Glutamatergic neuron (in vitro differentiated cells): ENCODE data around the gene ECE1. TPM values are rescaled to one million over a fixed set of nuclear protein-coding genes. Genes with fewer than 3 reads are reported as not detected.
"Not testable (repeated sequence)": the region's sequence is repeated elsewhere in the genome, so short reads cannot be mapped to it uniquely, and the experiment has no call there.

Source experiments
- DNase-seq: peaks from one replicate; pipeline ENCODE4 v3.0.0; 2022
- H3K27ac Mint-ChIP-seq: one replicate; pipeline ENCODE4 v1.8.0; 2020; ENCODE audit warnings: mild to moderate bottlenecking, mixed read lengths, inconsistent platforms; ENCODE audit not compliant: unreplicated experiment
- H3K27me3 Mint-ChIP-seq: one replicate; pipeline ENCODE4 v1.8.0; 2020; ENCODE audit warnings: mild to moderate bottlenecking, moderate library complexity, mixed read lengths, inconsistent platforms; ENCODE audit not compliant: unreplicated experiment
- H3K36me3 Mint-ChIP-seq: one replicate; pipeline ENCODE4 v1.8.0; 2020; ENCODE audit warnings: mild to moderate bottlenecking, mixed read lengths, inconsistent platforms; ENCODE audit not compliant: unreplicated experiment
- H3K4me1 Mint-ChIP-seq: one replicate; pipeline ENCODE4 v1.8.0; 2020; ENCODE audit warnings: mild to moderate bottlenecking, low read depth, mixed read lengths, inconsistent platforms; ENCODE audit not compliant: unreplicated experiment
- H3K4me3 Mint-ChIP-seq: one replicate; pipeline ENCODE4 v1.8.0; 2020; ENCODE audit warnings: mild to moderate bottlenecking, mixed read lengths, inconsistent platforms; ENCODE audit not compliant: unreplicated experiment
- H3K9me3 Mint-ChIP-seq: one replicate; pipeline ENCODE4 v1.8.0; 2020; ENCODE audit warnings: mild to moderate bottlenecking, moderate library complexity, mixed read lengths, inconsistent platforms; ENCODE audit not compliant: unreplicated experiment
- total RNA-seq: library from RNA; stranded (reverse); fragmentation: NEBNext Ultra II Directional; extraction: Animal tissue kit (Norgen Biotek cat#: 25700); gene quantifications from one replicate; pipeline ENCODE4 v1.2.1, GENCODE V29; 2021; ENCODE audit not compliant: unreplicated experiment
- TF ChIP-seq, protein P1 (sequence below): fragments of 200-600 bp; sonication (generic); IDR thresholded peaks from one replicate; pipeline ENCODE4 v1.5.0; 2021; ENCODE audit not compliant: partially characterized antibody, unreplicated experiment

The ECE1 gene
- total RNA-seq, 1 donor from 2014 or later, result 36.1 TPM

GRCh38 chr1:21287905-21288514, 2.3 kb downstream of the ECE1 start:
- H3K27me3 Mint-ChIP-seq, result no peaks in the 10 kb centered on the region
- TF ChIP-seq, protein P1, sequence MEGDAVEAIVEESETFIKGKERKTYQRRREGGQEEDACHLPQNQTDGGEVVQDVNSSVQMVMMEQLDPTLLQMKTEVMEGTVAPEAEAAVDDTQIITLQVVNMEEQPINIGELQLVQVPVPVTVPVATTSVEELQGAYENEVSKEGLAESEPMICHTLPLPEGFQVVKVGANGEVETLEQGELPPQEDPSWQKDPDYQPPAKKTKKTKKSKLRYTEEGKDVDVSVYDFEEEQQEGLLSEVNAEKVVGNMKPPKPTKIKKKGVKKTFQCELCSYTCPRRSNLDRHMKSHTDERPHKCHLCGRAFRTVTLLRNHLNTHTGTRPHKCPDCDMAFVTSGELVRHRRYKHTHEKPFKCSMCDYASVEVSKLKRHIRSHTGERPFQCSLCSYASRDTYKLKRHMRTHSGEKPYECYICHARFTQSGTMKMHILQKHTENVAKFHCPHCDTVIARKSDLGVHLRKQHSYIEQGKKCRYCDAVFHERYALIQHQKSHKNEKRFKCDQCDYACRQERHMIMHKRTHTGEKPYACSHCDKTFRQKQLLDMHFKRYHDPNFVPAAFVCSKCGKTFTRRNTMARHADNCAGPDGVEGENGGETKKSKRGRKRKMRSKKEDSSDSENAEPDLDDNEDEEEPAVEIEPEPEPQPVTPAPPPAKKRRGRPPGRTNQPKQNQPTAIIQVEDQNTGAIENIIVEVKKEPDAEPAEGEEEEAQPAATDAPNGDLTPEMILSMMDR, result no peak

DNA sequence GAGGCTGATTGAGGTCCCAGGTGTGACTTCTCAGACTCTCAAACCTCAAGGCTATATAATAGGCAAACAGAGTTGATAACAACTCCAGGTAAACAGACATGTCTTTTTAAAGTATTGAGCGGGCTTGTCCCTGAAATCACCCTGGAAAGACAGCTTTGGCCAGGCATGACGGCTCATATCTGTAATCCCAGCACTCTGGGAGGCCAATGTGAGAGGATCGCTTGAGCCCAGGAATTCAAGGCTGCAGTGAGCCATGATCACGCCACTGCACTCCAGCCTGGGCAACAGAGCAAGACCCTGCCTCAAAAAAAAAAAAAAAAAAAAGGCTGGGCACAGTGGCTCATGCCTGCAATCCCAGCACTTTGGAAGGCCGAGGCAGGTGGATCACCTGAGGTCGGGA, 4.9 kb downstream of the ECE1 start:
- not testable (repeated sequence) for H3K36me3 Mint-ChIP-seq, H3K4me1 Mint-ChIP-seq, H3K4me3 Mint-ChIP-seq, H3K27ac Mint-ChIP-seq, H3K9me3 Mint-ChIP-seq, DNase-seq, H3K27me3 Mint-ChIP-seq

More at GRCh38 chr1:21287905-21288514, 2.3 kb downstream of the ECE1 start:
- Mint-ChIP-seq H3K36me3 (no peaks in the 10 kb centered on the region), H3K4me3 (no peak overlapping the region), H3K27ac (no peak overlapping the region), H3K4me1 (peaks cover 12% of the 10 kb centered on the region), H3K9me3 (peaks cover 4% of the 10 kb centered on the region)
- no peak for DNase-seq

DNA sequence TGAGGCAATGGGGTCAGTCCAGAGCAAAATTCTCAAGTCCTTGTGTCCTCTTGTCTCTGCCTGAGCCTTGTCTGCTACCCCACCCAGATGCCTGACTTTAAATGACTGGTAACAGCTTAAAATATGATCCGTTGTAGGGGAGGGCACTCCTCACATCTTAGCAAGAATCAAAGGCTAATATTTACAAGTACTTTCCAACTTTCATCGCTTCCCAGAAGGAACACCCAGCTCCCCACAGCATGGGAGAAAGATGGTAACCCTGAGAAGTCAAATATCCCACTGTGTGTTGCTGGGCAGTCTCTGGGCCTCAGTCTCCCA, 5.2 kb downstream of the ECE1 start:
- TF ChIP-seq, protein P1, result no peak
- no peak overlapping the region for H3K4me3 Mint-ChIP-seq
- H3K4me1 Mint-ChIP-seq, result peaks cover 13% of the 10 kb centered on the region
- no peaks in the 10 kb centered on the region for H3K36me3 Mint-ChIP-seq
- no peak overlapping the region for H3K27ac Mint-ChIP-seq
- DNase-seq, result no peak
- H3K27me3 Mint-ChIP-seq, result no peaks in the 10 kb centered on the region
- peaks cover 1% of the 10 kb centered on the region for H3K9me3 Mint-ChIP-seq

- Mint-ChIP-seq H3K4me3 (peak overlapping the region; percentile 9), H3K27me3 (no peaks in the 10 kb centered on the region), H3K4me1 (peaks cover 13% of the 10 kb centered on the region), H3K9me3 (peaks cover under 1% of the 10 kb centered on the region), H3K36me3 (no peaks in the 10 kb centered on the region), H3K27ac (peak overlapping the region; percentile 59)
- TF ChIP-seq, protein P1, result no peak
- DNase-seq, result no peak
Measured at GRCh38 chr1:21284206-21285054, 5.8 kb downstream of the ECE1 start.

- no peaks in the 10 kb centered on the region for H3K9me3 Mint-ChIP-seq
- H3K27me3 Mint-ChIP-seq, result no peaks in the 10 kb centered on the region
- H3K4me1 Mint-ChIP-seq, result peaks cover 13% of the 10 kb centered on the region
- TF ChIP-seq, protein P1, result no peak
- no peaks in the 10 kb centered on the region for H3K36me3 Mint-ChIP-seq
- no peak overlapping the region for H3K27ac Mint-ChIP-seq
- DNase-seq, result no peak
- H3K4me3 Mint-ChIP-seq, result no peak overlapping the region
Measured at GRCh38 chr1:21283524-21283923, 6.7 kb downstream of the ECE1 start.

DNA sequence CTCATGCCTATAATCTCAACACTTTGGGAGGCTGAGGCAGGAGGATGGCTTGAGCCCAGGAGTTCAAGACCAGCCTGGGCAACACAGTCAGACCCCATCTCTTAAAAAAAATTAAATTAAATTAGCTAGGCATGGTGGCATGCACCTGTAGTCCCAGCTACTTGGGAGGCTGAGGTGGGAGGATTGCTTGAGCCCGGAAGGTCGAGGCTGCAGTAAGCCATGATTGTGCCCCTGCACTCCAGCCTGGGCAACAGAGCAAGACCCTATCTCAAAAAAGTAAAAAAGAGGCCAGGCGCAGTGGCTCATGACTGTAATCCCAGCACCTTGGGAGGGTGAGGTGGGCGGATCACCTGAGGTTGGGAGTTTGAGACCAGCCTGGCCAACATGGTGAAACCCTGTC, 8.2 kb downstream of the ECE1 start:
- not testable (repeated sequence) for H3K27ac Mint-ChIP-seq, H3K9me3 Mint-ChIP-seq, H3K36me3 Mint-ChIP-seq, H3K4me3 Mint-ChIP-seq, H3K27me3 Mint-ChIP-seq, DNase-seq
- peaks cover 26% of the 10 kb centered on the region for H3K4me1 Mint-ChIP-seq
